CD8-positive, alpha-beta memory T cell (primary cell): ENCODE data around the gene MEI1. TPM values are rescaled to one million over a fixed set of nuclear protein-coding genes. Genes with fewer than 3 reads are reported as not detected.

ENCODE experiments used
- CTCF ChIA-PET: fragments of 350-600 bp; sonication (Branson Sonifier 250); formaldehyde crosslinking; loops from one replicate; lab custom pipeline; 2021; ENCODE audit warnings: antibody characterized with exemption; lab: Charles Lee
- POLR2A ChIA-PET: fragments of 350-600 bp; sonication (Branson Sonifier 250); formaldehyde crosslinking; loops from one replicate; lab custom pipeline; 2021; ENCODE audit warnings: antibody characterized with exemption; lab: Charles Lee
- DNase-seq, 5 donors: peaks; one replicate each; pipeline versions ENCODE4 v3.0.0 to v3.0.0-alpha.2; 2020 to 2022; ENCODE audit warnings: mixed read lengths in 1 of 5
- H3K27ac ChIP-seq: one replicate; pipeline ENCODE4 v1.7.0; 2013; ENCODE audit warnings: low read depth, mild to moderate bottlenecking, low read length, moderate library complexity
- H3K27me3 ChIP-seq: 2 replicates; pipeline ENCODE4 v1.7.0; 2013; ENCODE audit warnings: low read length, mild to moderate bottlenecking; ENCODE audit not compliant: insufficient read depth, poor library complexity, severe bottlenecking
- H3K36me3 ChIP-seq: 2 replicates; pipeline ENCODE4 v1.7.0; 2013; ENCODE audit warnings: mild to moderate bottlenecking, low read length, moderate library complexity; ENCODE audit not compliant: insufficient read depth
- H3K4me1 ChIP-seq: 2 replicates; pipeline ENCODE4 v1.7.0; 2013; ENCODE audit warnings: mild to moderate bottlenecking, low read length, moderate library complexity; ENCODE audit not compliant: insufficient read depth
- H3K4me3 ChIP-seq: 2 replicates; pipeline ENCODE4 v1.7.0; 2013; ENCODE audit warnings: mild to moderate bottlenecking, low read length
- H3K9me3 ChIP-seq: 2 replicates; pipeline ENCODE4 v1.7.0; 2013; ENCODE audit warnings: mild to moderate bottlenecking, low read length
- H3K27ac Mint-ChIP-seq, 8 donors: one replicate each; pipeline ENCODE4 v1.8.0; 2020 to 2021; ENCODE audit warnings: mixed read lengths in 8 of 8, mild to moderate bottlenecking in 6 of 8, inconsistent platforms in 3 of 8, moderate library complexity in 3 of 8
- H3K27me3 Mint-ChIP-seq, 2 donors: one replicate each; pipeline ENCODE4 v1.8.0; 2020 to 2021; ENCODE audit warnings: mixed read lengths in 2 of 2, mild to moderate bottlenecking in 1 of 2, moderate library complexity in 1 of 2
- H3K36me3 Mint-ChIP-seq, 3 donors: one replicate each; pipeline ENCODE4 v1.8.0; 2020 to 2021; ENCODE audit warnings: mixed read lengths in 3 of 3, inconsistent platforms in 1 of 3, mild to moderate bottlenecking in 1 of 3
- H3K4me1 Mint-ChIP-seq, 3 donors: one replicate each; pipeline ENCODE4 v1.8.0; 2020 to 2021; ENCODE audit warnings: mixed read lengths in 3 of 3, inconsistent platforms in 1 of 3, mild to moderate bottlenecking in 1 of 3
- H3K4me3 Mint-ChIP-seq, 7 donors: one replicate each; pipeline ENCODE4 v1.8.0; 2020 to 2021; ENCODE audit warnings: mixed read lengths in 7 of 7, mild to moderate bottlenecking in 6 of 7, moderate library complexity in 4 of 7, inconsistent platforms in 2 of 7
- H3K9me3 Mint-ChIP-seq, 5 donors: one replicate each; pipeline ENCODE4 v1.8.0; 2020 to 2022; ENCODE audit warnings: mixed read lengths in 5 of 5, mild to moderate bottlenecking in 3 of 5, moderate library complexity in 2 of 5, inconsistent platforms in 1 of 5
- polyA plus RNA-seq: library from polyadenylated mRNA; unstranded; fragments of 300-500 nt; fragmentation: Illumina TruSeq; gene quantifications from one replicate; pipeline ENCODE4 v1.2.3, GENCODE V29; 2021
- total RNA-seq, 2 experiments: library from RNA; stranded (reverse); gene quantifications; one replicate each; pipeline ENCODE4 v1.2.3, GENCODE V29; 2021

The MEI1 gene
- total and polyA plus RNA-seq, 3 experiments from 2014 or later, result 33.9 to 150 (median 36.3) TPM

- no peaks in the 10 kb centered on the region for H3K4me1 ChIP-seq
- Mint-ChIP-seq H3K9me3 (no peaks in the 10 kb centered on the region), H3K4me3 (no peak overlapping the region), H3K36me3 (peaks cover 0 to 4% (median 0%) of the 10 kb centered on the region in 3 donors), H3K27ac (no peak overlapping the region), H3K27me3 (peaks cover 1 to 3% of the 10 kb centered on the region in 2 donors), H3K4me1 (no peaks in the 10 kb centered on the region)
- no peaks in the 10 kb centered on the region for H3K9me3 ChIP-seq
- ChIA-PET POLR2A (no interaction called here), CTCF (no interaction called here)
- no peaks in the 10 kb centered on the region for H3K36me3 ChIP-seq
- no peak overlapping the region for H3K4me3 ChIP-seq
- H3K27me3 ChIP-seq, result no peaks in the 10 kb centered on the region
- DNase-seq, result no peak
- no peak overlapping the region for H3K27ac ChIP-seq
Measured at GRCh38 chr22:41768430-41768829, 69.1 kb downstream of the MEI1 start.

- no peak overlapping the region for H3K4me3 Mint-ChIP-seq
- Histone ChIP-seq H3K36me3 (no peaks in the 10 kb centered on the region), H3K27ac (no peak overlapping the region), H3K4me3 (no peak overlapping the region), H3K27me3 (no peaks in the 10 kb centered on the region), H3K9me3 (no peaks in the 10 kb centered on the region), H3K4me1 (no peaks in the 10 kb centered on the region)
- no peak for DNase-seq
- no peak overlapping the region for H3K27ac Mint-ChIP-seq
- CTCF ChIA-PET, result interaction anchor here (0.6 kb wide), 1 partner anchor 1587 kb away, joined by 3 read pairs; no protein-coding TSS in a partner anchor
- POLR2A ChIA-PET, result interaction anchor here (1.5 kb wide), 1 partner anchor 10 kb away, joined by 4 read pairs; no protein-coding TSS in a partner anchor
- H3K4me1 Mint-ChIP-seq, result no peaks in the 10 kb centered on the region
- peaks cover 0 to 4% (median 0%) of the 10 kb centered on the region in 3 donors for H3K36me3 Mint-ChIP-seq
- no peaks in the 10 kb centered on the region for H3K9me3 Mint-ChIP-seq
- peaks cover 1 to 3% of the 10 kb centered on the region in 2 donors for H3K27me3 Mint-ChIP-seq
Measured at GRCh38 chr22:41770715-41771468, 71.6 kb downstream of the MEI1 start.

GRCh38 chr22:41772198-41772597 is 72.9 kb downstream of the MEI1 start:
- H3K27me3 Mint-ChIP-seq, result peaks cover 1 to 3% of the 10 kb centered on the region in 2 donors
- CTCF ChIA-PET, result no interaction called here
- H3K4me1 Mint-ChIP-seq, result no peaks in the 10 kb centered on the region
- H3K27me3 ChIP-seq, result no peaks in the 10 kb centered on the region
- peaks cover 0 to 4% (median 0%) of the 10 kb centered on the region in 3 donors for H3K36me3 Mint-ChIP-seq
- no peaks in the 10 kb centered on the region for H3K9me3 ChIP-seq
- H3K4me3 ChIP-seq, result no peak overlapping the region
- H3K4me3 Mint-ChIP-seq, result no peak overlapping the region
- no peaks in the 10 kb centered on the region for H3K4me1 ChIP-seq
- H3K36me3 ChIP-seq, result no peaks in the 10 kb centered on the region
- no peak for DNase-seq
- H3K9me3 Mint-ChIP-seq, result no peaks in the 10 kb centered on the region
- no peak overlapping the region for H3K27ac Mint-ChIP-seq
- POLR2A ChIA-PET, result interaction anchor here (0.7 kb wide), 2 partner anchors 9 to 15 kb away, joined by 3 to 4 read pairs; no protein-coding TSS in a partner anchor
- no peak overlapping the region for H3K27ac ChIP-seq

GRCh38 chr22:41772645-41773044 is 73.3 kb downstream of the MEI1 start:
- no peak overlapping the region for H3K27ac ChIP-seq
- Mint-ChIP-seq H3K9me3 (no peaks in the 10 kb centered on the region), H3K4me1 (no peaks in the 10 kb centered on the region), H3K4me3 (no peak overlapping the region), H3K27me3 (peaks cover 1 to 3% of the 10 kb centered on the region in 2 donors), H3K36me3 (peaks cover 0 to 4% (median 0%) of the 10 kb centered on the region in 3 donors), H3K27ac (peak overlapping the region in 1 of 8 donors; percentile 23)
- no peak for DNase-seq
- H3K27me3 ChIP-seq, result no peaks in the 10 kb centered on the region
- no peaks in the 10 kb centered on the region for H3K36me3 ChIP-seq
- H3K9me3 ChIP-seq, result no peaks in the 10 kb centered on the region
- CTCF ChIA-PET, result interaction anchor here (0.6 kb wide), 1 partner anchor 34 kb away, joined by 3 read pairs; no protein-coding TSS in a partner anchor
- no peak overlapping the region for H3K4me3 ChIP-seq
- POLR2A ChIA-PET, result interaction anchor here (0.6 to 1.0 kb wide), 5 partner anchors 9 to 32 kb away, joined by 3 to 5 read pairs (median 3); partner anchors contain the start of gene CCDC134
- no peaks in the 10 kb centered on the region for H3K4me1 ChIP-seq

GRCh38 chr22:41775338-41775737 is 76.0 kb downstream of the MEI1 start:
- ChIA-PET CTCF (interaction anchor here (0.7 to 1.9 kb wide), 3 partner anchors 25 to 108 kb away, joined by 3 to 8 read pairs (median 3); partner anchors contain the start of gene CCDC134), POLR2A (no interaction called here)
- no peak for DNase-seq
- peaks cover 0 to 1% of the 10 kb centered on the region in 2 donors for H3K27me3 Mint-ChIP-seq
- H3K36me3 Mint-ChIP-seq, result peaks cover 0 to 4% (median 0%) of the 10 kb centered on the region in 3 donors
- H3K27me3 ChIP-seq, result no peaks in the 10 kb centered on the region
- H3K9me3 Mint-ChIP-seq, result no peaks in the 10 kb centered on the region
- no peak overlapping the region for H3K4me3 ChIP-seq
- H3K9me3 ChIP-seq, result no peaks in the 10 kb centered on the region
- no peak overlapping the region for H3K27ac ChIP-seq
- H3K4me3 Mint-ChIP-seq, result no peak overlapping the region
- peaks cover 7 to 11% (median 8%) of the 10 kb centered on the region in 3 donors for H3K4me1 Mint-ChIP-seq
- H3K4me1 ChIP-seq, result peaks cover 11% of the 10 kb centered on the region
- H3K36me3 ChIP-seq, result no peaks in the 10 kb centered on the region
- no peak overlapping the region for H3K27ac Mint-ChIP-seq

- no peak for DNase-seq
- Histone ChIP-seq H3K36me3 (no peaks in the 10 kb centered on the region), H3K4me3 (no peak overlapping the region), H3K9me3 (no peaks in the 10 kb centered on the region), H3K27me3 (no peaks in the 10 kb centered on the region), H3K27ac (no peak overlapping the region), H3K4me1 (peaks cover 18% of the 10 kb centered on the region)
- H3K27ac Mint-ChIP-seq, result peak overlapping the region in 1 of 8 donors; percentile 28
- peaks cover 12 to 18% (median 15%) of the 10 kb centered on the region in 3 donors for H3K4me1 Mint-ChIP-seq
- peaks cover 0 to 4% (median 0%) of the 10 kb centered on the region in 3 donors for H3K36me3 Mint-ChIP-seq
- POLR2A ChIA-PET, result no interaction called here
- CTCF ChIA-PET, result interaction anchor here (1.2 to 1.9 kb wide), 2 partner anchors 24 to 668 kb away, joined by 3 to 8 read pairs; partner anchors contain the start of gene CCDC134
- H3K9me3 Mint-ChIP-seq, result no peaks in the 10 kb centered on the region
- no peaks in the 10 kb centered on the region for H3K27me3 Mint-ChIP-seq
- no peak overlapping the region for H3K4me3 Mint-ChIP-seq
Measured at GRCh38 chr22:41775976-41776375, 76.7 kb downstream of the MEI1 start.

- H3K9me3 Mint-ChIP-seq, result no peaks in the 10 kb centered on the region
- peak overlapping the region in 3 of 8 donors; percentile 28 to 47 (median 29) for H3K27ac Mint-ChIP-seq
- H3K36me3 Mint-ChIP-seq, result peaks cover 0 to 4% (median under 1%) of the 10 kb centered on the region in 3 donors
- H3K36me3 ChIP-seq, result no peaks in the 10 kb centered on the region
- no peaks in the 10 kb centered on the region for H3K9me3 ChIP-seq
- peaks cover 16 to 22% (median 18%) of the 10 kb centered on the region in 3 donors for H3K4me1 Mint-ChIP-seq
- CTCF ChIA-PET, result interaction anchor here (1.2 to 1.9 kb wide), 3 partner anchors 24 to 667 kb away, joined by 3 to 8 read pairs (median 3); partner anchors contain the start of gene CCDC134
- no peak overlapping the region for H3K27ac ChIP-seq
- POLR2A ChIA-PET, result interaction anchor here (0.7 kb wide), 1 partner anchor 43 kb away, joined by 4 read pairs; no protein-coding TSS in a partner anchor
- H3K4me1 ChIP-seq, result peaks cover 19% of the 10 kb centered on the region
- no peaks in the 10 kb centered on the region for H3K27me3 Mint-ChIP-seq
- H3K4me3 ChIP-seq, result no peak overlapping the region
- no peak for DNase-seq
- H3K4me3 Mint-ChIP-seq, result no peak overlapping the region
- no peaks in the 10 kb centered on the region for H3K27me3 ChIP-seq
Measured at GRCh38 chr22:41776381-41776780, 77.1 kb downstream of the MEI1 start.
